ENCODE results near the gene GABRB1. TPM values are rescaled to one million over a fixed set of nuclear protein-coding genes. Genes with fewer than 3 reads are reported as not detected.

GABRB1 gene
- total RNA-seq, 1 experiment from 2014 or later, result not detected

GRCh38 chr4:47368211-47368610, 336.8 kb downstream of the GABRB1 start:
- no peaks in the 10 kb centered on the region for H3K9me3 ChIP-seq (ENCODE audit: control insufficient read depth in 1 of 2, insufficient read depth in 1 of 2, low read depth in 1 of 2, low read length in 2 of 2)
- H3K4me3 ChIP-seq (replicated peaks in 1 of 2; ENCODE audit: low read depth in 1 of 2, low read length in 2 of 2), result no peak overlapping the region
- H3K9me2 ChIP-seq (ENCODE audit: insufficient read depth), result no peaks in the 10 kb centered on the region
- ChIA-PET RAD21 (ENCODE audit: low non-redundant PET in 1 of 2, low total read pairs in 2 of 2, uncharacterized antibody in 2 of 2, unreplicated experiment in 2 of 2) (no interaction called here), CTCF (no interaction called here), POLR2A (no interaction called here)
- no peaks in the 10 kb centered on the region for H3K4me1 ChIP-seq (ENCODE audit: control insufficient read depth in 1 of 2, insufficient read depth in 2 of 2, low read length in 2 of 2)
- H3K36me3 ChIP-seq (ENCODE audit: control insufficient read depth in 1 of 2, insufficient read depth in 2 of 2, low read length in 2 of 2), result no peaks in the 10 kb centered on the region
- no peak overlapping the region for H2AFZ ChIP-seq (ENCODE audit: low read depth, low read length, poor library complexity, severe bottlenecking)
- no peak overlapping the region for H3K27ac ChIP-seq (ENCODE audit: low read depth, low read length)
- no peak overlapping the region for H3K9ac ChIP-seq (ENCODE audit: low read length)
- no peak overlapping the region for H3K4me2 ChIP-seq (ENCODE audit: low read length)
- TF ChIP-seq TCF7L2 (IDR thresholded peaks at IDR 0.05; ENCODE audit: borderline replicate concordance, extremely low read depth, insufficient read depth, insufficient read length) (no peak), SRF (IDR thresholded peaks at IDR 0.05; ENCODE audit: low read depth) (no peak), EZH2phosphoT487 (IDR thresholded peaks at IDR 0.05; ENCODE audit: borderline replicate concordance) (no peak), JUND (IDR thresholded peaks at IDR 0.05) (no peak), EGR1 (IDR thresholded peaks at IDR 0.05; ENCODE audit: low read depth) (no peak), CBX3 (IDR thresholded peaks at IDR 0.05; ENCODE audit: low read depth) (no peak), EZH2 (IDR thresholded peaks at IDR 0.05) (no peak), POLR2A (IDR thresholded peaks at IDR 0.05; ENCODE audit: borderline replicate concordance, extremely low read depth, insufficient read depth, insufficient read length) (no peak), CEBPB (IDR thresholded peaks at IDR 0.05; ENCODE audit: low read depth) (no peak), ZBTB33 (IDR thresholded peaks at IDR 0.05; ENCODE audit: extremely low read depth, insufficient replicate concordance, low read length) (no peak), SIN3A (IDR thresholded peaks at IDR 0.05; ENCODE audit: low read depth) (no peak)
- TF ChIP-seq, protein P1, sequence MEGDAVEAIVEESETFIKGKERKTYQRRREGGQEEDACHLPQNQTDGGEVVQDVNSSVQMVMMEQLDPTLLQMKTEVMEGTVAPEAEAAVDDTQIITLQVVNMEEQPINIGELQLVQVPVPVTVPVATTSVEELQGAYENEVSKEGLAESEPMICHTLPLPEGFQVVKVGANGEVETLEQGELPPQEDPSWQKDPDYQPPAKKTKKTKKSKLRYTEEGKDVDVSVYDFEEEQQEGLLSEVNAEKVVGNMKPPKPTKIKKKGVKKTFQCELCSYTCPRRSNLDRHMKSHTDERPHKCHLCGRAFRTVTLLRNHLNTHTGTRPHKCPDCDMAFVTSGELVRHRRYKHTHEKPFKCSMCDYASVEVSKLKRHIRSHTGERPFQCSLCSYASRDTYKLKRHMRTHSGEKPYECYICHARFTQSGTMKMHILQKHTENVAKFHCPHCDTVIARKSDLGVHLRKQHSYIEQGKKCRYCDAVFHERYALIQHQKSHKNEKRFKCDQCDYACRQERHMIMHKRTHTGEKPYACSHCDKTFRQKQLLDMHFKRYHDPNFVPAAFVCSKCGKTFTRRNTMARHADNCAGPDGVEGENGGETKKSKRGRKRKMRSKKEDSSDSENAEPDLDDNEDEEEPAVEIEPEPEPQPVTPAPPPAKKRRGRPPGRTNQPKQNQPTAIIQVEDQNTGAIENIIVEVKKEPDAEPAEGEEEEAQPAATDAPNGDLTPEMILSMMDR (IDR thresholded peaks at IDR 0.05 in 2 of 3, conservative IDR thresholded peaks at IDR 0.05 in 1 of 3; ENCODE audit: borderline replicate concordance in 1 of 3, insufficient read depth in 1 of 3, low read depth in 2 of 3, low read length in 2 of 3), result no peak
- TF ChIP-seq, protein P2, sequence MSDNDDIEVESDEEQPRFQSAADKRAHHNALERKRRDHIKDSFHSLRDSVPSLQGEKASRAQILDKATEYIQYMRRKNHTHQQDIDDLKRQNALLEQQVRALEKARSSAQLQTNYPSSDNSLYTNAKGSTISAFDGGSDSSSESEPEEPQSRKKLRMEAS (IDR thresholded peaks at IDR 0.05), result no peak
- DNase-seq (ENCODE audit: low read depth, low spot score) (no peak), ATAC-seq (no peak)
- no peaks in the 10 kb centered on the region for H3K79me2 ChIP-seq (ENCODE audit: insufficient read depth, low read length)
- peaks cover 22% of the 10 kb centered on the region; the same call in 1 of the 2 replicates for H3K27me3 ChIP-seq (ENCODE audit: insufficient read depth, low read length)
- intact Hi-C loops (cut with micrococcal nuclease), result no loop called here
- no peaks in the 10 kb centered on the region for H4K20me1 ChIP-seq (ENCODE audit: insufficient read depth)
- BruUV-seq (replicated peaks), result no TSS peak

All from HCT116 (cell line).